A673 (cell line): ENCODE data around the gene SERF2.
"Not testable (repeated sequence)": the region's sequence is repeated elsewhere in the genome, so short reads cannot be mapped to it uniquely, and the experiment has no call there.

Experiments
- CTCF ChIP-seq: fragments of 300-800, 200-600 bp; sonication (generic); conservative IDR thresholded peaks from 2 replicates; pipeline ENCODE4 v1.5.1; 2017; ENCODE audit warnings: low read depth, mild to moderate bottlenecking, antibody characterized with exemption, low read length, moderate library complexity, mixed read lengths
- EZH2 ChIP-seq: fragments of 200-600 bp; sonication (generic); IDR thresholded peaks from 2 replicates; pipeline ENCODE4 v1.6.1; 2017; ENCODE audit warnings: borderline replicate concordance, low read depth, mild to moderate bottlenecking, mixed read lengths, antibody characterized with exemption, low read length; ENCODE audit not compliant: poor library complexity, severe bottlenecking

- not testable (repeated sequence) for TF ChIP-seq CTCF, EZH2
Measured at GRCh38 chr15:43815064-43815463, 22.9 kb downstream of the SERF2 start.
